A673 (cell line): ENCODE measurements around the gene ZBTB32. TPM values are rescaled to one million over a fixed set of nuclear protein-coding genes. Genes with fewer than 3 reads are reported as not detected.

Experiments
- BruUV-seq: library from RNA; stranded (reverse); fragments of 400-500 nt; replicated peaks from 2 replicates; lab custom pipeline; 2021; lab: Mats Ljungman, UMichigan
- CTCF ChIA-PET: fragments of 300-600 bp; sonication (Branson Sonifier 250); formaldehyde crosslinking; loops from one replicate; lab custom pipeline; 2022; ENCODE audit warnings: antibody characterized with exemption; lab: Charles Lee
- POLR2A ChIA-PET: fragments of 300-600 bp; sonication (Branson Sonifier 250); formaldehyde crosslinking; loops from one replicate; lab custom pipeline; 2022; ENCODE audit warnings: antibody characterized with exemption; ENCODE audit not compliant: low non-redundant PET; lab: Charles Lee
- DNase-seq: peaks from one replicate; pipeline ENCODE4 v3.0.0-alpha.2; 2015; ENCODE audit warnings: low spot score
- H3K27ac ChIP-seq: fragments of 200-600 bp; sonication (generic); 2 replicates; pipeline ENCODE4 v1.5.1; 2016; ENCODE audit warnings: mixed run types, low read depth, mild to moderate bottlenecking, mixed read lengths, antibody characterized with exemption, low read length; ENCODE audit not compliant: poor library complexity, severe bottlenecking
- H3K27me3 ChIP-seq: fragments of 200-600 bp; sonication (generic); replicated peaks from 2 replicates; pipeline ENCODE4 v1.6.1; 2017; ENCODE audit warnings: mixed run types, low read depth, mild to moderate bottlenecking, mixed read lengths, antibody characterized with exemption, low read length; ENCODE audit not compliant: insufficient read depth, poor library complexity
- H3K36me3 ChIP-seq: fragments of 200-600 bp; sonication (generic); 2 replicates; pipeline ENCODE4 v1.6.1; 2016; ENCODE audit warnings: mixed run types, mild to moderate bottlenecking, mixed read lengths, antibody characterized with exemption, low read length; ENCODE audit not compliant: insufficient read depth, poor library complexity, severe bottlenecking
- H3K4me1 ChIP-seq: fragments of 200-600 bp; sonication (generic); 2 replicates; pipeline ENCODE4 v1.6.1; 2017; ENCODE audit warnings: mixed run types, mild to moderate bottlenecking, mixed read lengths, antibody characterized with exemption, low read length; ENCODE audit not compliant: insufficient read depth, poor library complexity, severe bottlenecking
- H3K4me3 ChIP-seq: fragments of 200-600 bp; sonication (generic); 2 replicates; pipeline ENCODE4 v1.5.1; 2016; ENCODE audit warnings: low read depth, mixed run types, mild to moderate bottlenecking, mixed read lengths, low read length; ENCODE audit not compliant: poor library complexity, severe bottlenecking
- H3K9me3 ChIP-seq: fragments of 200-600 bp; sonication (generic); 2 replicates; pipeline ENCODE4 v1.6.1; 2016; ENCODE audit warnings: mixed run types, low read depth, mild to moderate bottlenecking, mixed read lengths, antibody characterized with exemption, low read length; ENCODE audit not compliant: poor library complexity, severe bottlenecking
- CTCF ChIP-seq: fragments of 300-800, 200-600 bp; sonication (generic); conservative IDR thresholded peaks from 2 replicates; pipeline ENCODE4 v1.5.1; 2017; ENCODE audit warnings: low read depth, mild to moderate bottlenecking, antibody characterized with exemption, low read length, moderate library complexity, mixed read lengths
- EZH2 ChIP-seq: fragments of 200-600 bp; sonication (generic); IDR thresholded peaks from 2 replicates; pipeline ENCODE4 v1.6.1; 2017; ENCODE audit warnings: borderline replicate concordance, low read depth, mild to moderate bottlenecking, mixed read lengths, antibody characterized with exemption, low read length; ENCODE audit not compliant: poor library complexity, severe bottlenecking
- intact Hi-C: fragments of 100-400 bp; cut with micrococcal nuclease; formaldehyde crosslinking; loops from one replicate; pipeline ENCODE4 v1.10.0; 2022; ENCODE audit not compliant: unreplicated experiment
- total RNA-seq: library from RNA; stranded (reverse); gene quantifications from 2 replicates; pipeline ENCODE4 v1.2.3, GENCODE V29; 2021

ZBTB32 gene
- total RNA-seq, 1 experiment from 2014 or later: not detected

DNA sequence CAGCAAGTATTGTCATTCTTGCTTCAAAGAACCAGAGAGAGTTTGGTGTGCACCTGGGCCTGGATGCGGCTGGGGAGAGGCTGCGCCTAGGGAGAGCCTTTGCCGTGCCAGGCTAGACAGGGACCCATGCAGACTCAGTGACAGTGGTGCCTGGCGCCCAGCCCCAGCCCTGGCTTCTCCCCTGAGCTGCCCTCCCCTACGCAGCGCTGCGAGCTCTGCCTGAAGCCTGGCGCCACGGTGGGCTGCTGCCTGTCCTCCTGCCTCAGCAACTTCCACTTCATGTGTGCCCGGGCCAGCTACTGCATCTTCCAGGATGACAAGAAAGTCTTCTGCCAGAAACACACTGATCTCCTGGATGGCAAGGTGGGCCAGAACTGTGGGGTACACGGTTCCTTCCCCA, 25.4 kb downstream of the ZBTB32 start:
- H3K4me3 ChIP-seq: no peak overlapping the region
- peaks cover 96% of the 10 kb centered on the region for H3K36me3 ChIP-seq
- intact Hi-C loops: no loop called here
- POLR2A ChIA-PET: no interaction called here
- CTCF ChIA-PET: interaction anchor here (0.5 kb wide), 1 partner anchor 214 kb away, joined by 3 read pairs; no protein-coding TSS in a partner anchor
- no peaks in the 10 kb centered on the region for H3K9me3 ChIP-seq
- BruUV-seq: no TSS peak
- H3K4me1 ChIP-seq: no peaks in the 10 kb centered on the region
- H3K27ac ChIP-seq: no peak overlapping the region
- no peaks in the 10 kb centered on the region for H3K27me3 ChIP-seq
- TF ChIP-seq EZH2 (no peak), CTCF (no peak)
- no peak for DNase-seq

- intact Hi-C loops: no loop called here
- no peak for DNase-seq
- CTCF ChIA-PET: no interaction called here
- Histone ChIP-seq H3K36me3 (peaks cover 92% of the 10 kb centered on the region), H3K27ac (no peak overlapping the region), H3K27me3 (no peaks in the 10 kb centered on the region), H3K9me3 (no peaks in the 10 kb centered on the region), H3K4me3 (no peak overlapping the region), H3K4me1 (no peaks in the 10 kb centered on the region)
- TF ChIP-seq CTCF (no peak), EZH2 (no peak)
- POLR2A ChIA-PET: interaction anchor here (0.6 kb wide), 1 partner anchor 15 kb away, joined by 3 read pairs; the partner anchor contains the start of genes PSENEN and U2AF1L4
- BruUV-seq: no TSS peak
Measured at GRCh38 chr19:35730326-35730725, 26.0 kb downstream of the ZBTB32 start.

GRCh38 chr19:35731353-35731752, 27.0 kb downstream of the ZBTB32 start:
- Histone ChIP-seq H3K27me3 (no peaks in the 10 kb centered on the region), H3K4me3 (no peak overlapping the region), H3K36me3 (peaks cover 82% of the 10 kb centered on the region), H3K27ac (no peak overlapping the region), H3K4me1 (no peaks in the 10 kb centered on the region), H3K9me3 (no peaks in the 10 kb centered on the region)
- no peak for DNase-seq
- TF ChIP-seq CTCF (no peak), EZH2 (no peak)
- no TSS peak for BruUV-seq
- POLR2A ChIA-PET: no interaction called here
- CTCF ChIA-PET: no interaction called here
- intact Hi-C loops: no loop called here
